ENCODE data around the gene NDST1.
A peak's percentile ranks its signal among the peaks of the same experiment; 100 is the strongest.

NDST1 gene

GRCh38 chr5:150484964-150485692, 22.8 kb upstream of the NDST1 start:
- H3K4me3 ChIP-seq (ENCODE audit: low read depth, low read length) = peak overlapping the region; percentile 91
- DNase-seq (ENCODE audit: low read depth) = no peak

GRCh38 chr5:150485693-150486401, 22.1 kb upstream of the NDST1 start:
- peak; percentile 57 for DNase-seq (ENCODE audit: low read depth)
- TF ChIP-seq CTCF (conservative IDR thresholded peaks at IDR 0.05; ENCODE audit: low read depth, low read length) = no peak
- peak overlapping the region; percentile 91 for H3K4me3 ChIP-seq (ENCODE audit: low read depth, low read length)

More at GRCh38 chr5:150484964-150485692, 22.8 kb upstream of the NDST1 start:
- no peak for TF ChIP-seq CTCF (conservative IDR thresholded peaks at IDR 0.05; ENCODE audit: low read depth, low read length)

- DNase-seq (ENCODE audit: low read depth) = peak; percentile 54
- peak overlapping the region; percentile 91 for H3K4me3 ChIP-seq (ENCODE audit: low read depth, low read length)
- no peak for TF ChIP-seq CTCF (conservative IDR thresholded peaks at IDR 0.05; ENCODE audit: low read depth, low read length)
These were observed 21.3 kb upstream of the NDST1 start for GRCh38 chr5:150486402-150487198.

GRCh38 chr5:150487199-150488061, 20.5 kb upstream of the NDST1 start:
- peak overlapping the region; percentile 91 for H3K4me3 ChIP-seq (ENCODE audit: low read depth, low read length)
- DNase-seq (ENCODE audit: low read depth) = no peak
- peak; percentile 1 for TF ChIP-seq CTCF (conservative IDR thresholded peaks at IDR 0.05; ENCODE audit: low read depth, low read length)

GRCh38 chr5:150488519-150489359, 19.2 kb upstream of the NDST1 start:
- TF ChIP-seq CTCF (conservative IDR thresholded peaks at IDR 0.05; ENCODE audit: low read depth, low read length) = no peak
- H3K4me3 ChIP-seq (ENCODE audit: low read depth, low read length) = peak overlapping the region; percentile 27
- DNase-seq (ENCODE audit: low read depth) = peak; percentile 63

Measured in choroid plexus epithelial cell (primary cell).